HG03521 (cell line): Measurements from ENCODE around the gene SFN.
A peak's percentile ranks its signal among the peaks of the same experiment; 100 is the strongest.
"Not testable (repeated sequence)": the region's sequence is repeated elsewhere in the genome, so short reads cannot be mapped to it uniquely, and the experiment has no call there.

ENCODE experiments used
- ATAC-seq: cut with Tn5 transposase; IDR thresholded peaks from one replicate; pipeline ENCODE4 v1.9.1; 2021; ENCODE audit warnings: mild to moderate bottlenecking, moderate library complexity; ENCODE audit not compliant: unreplicated experiment

The SFN gene

GRCh38 chr1:26838474-26839338, 24.2 kb upstream of the SFN start:
- peak; percentile 79 for ATAC-seq

- no peak for ATAC-seq
Measured at GRCh38 chr1:26839339-26839722, 23.6 kb upstream of the SFN start.

DNA sequence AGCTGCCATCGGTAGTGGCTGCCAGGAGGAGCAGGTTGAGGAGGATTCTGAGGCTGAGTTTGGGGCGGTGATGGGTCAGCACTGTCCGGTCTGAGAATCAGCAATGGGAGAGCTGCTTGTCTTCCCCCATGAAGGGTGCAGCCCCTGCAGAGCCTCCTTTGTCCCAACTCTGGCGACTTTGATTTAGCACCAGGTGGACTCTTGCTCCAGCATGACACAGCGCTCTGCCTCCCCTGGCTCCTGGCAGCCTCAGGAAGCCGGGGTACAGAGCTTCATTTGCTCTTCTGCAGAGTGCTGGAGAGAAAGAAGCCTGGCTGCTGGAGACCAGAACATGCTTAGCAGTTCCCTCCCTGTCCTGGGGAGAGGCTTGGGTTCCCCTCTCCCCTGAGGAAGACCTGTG, 23.2 kb upstream of the SFN start:
- no peak for ATAC-seq

DNA sequence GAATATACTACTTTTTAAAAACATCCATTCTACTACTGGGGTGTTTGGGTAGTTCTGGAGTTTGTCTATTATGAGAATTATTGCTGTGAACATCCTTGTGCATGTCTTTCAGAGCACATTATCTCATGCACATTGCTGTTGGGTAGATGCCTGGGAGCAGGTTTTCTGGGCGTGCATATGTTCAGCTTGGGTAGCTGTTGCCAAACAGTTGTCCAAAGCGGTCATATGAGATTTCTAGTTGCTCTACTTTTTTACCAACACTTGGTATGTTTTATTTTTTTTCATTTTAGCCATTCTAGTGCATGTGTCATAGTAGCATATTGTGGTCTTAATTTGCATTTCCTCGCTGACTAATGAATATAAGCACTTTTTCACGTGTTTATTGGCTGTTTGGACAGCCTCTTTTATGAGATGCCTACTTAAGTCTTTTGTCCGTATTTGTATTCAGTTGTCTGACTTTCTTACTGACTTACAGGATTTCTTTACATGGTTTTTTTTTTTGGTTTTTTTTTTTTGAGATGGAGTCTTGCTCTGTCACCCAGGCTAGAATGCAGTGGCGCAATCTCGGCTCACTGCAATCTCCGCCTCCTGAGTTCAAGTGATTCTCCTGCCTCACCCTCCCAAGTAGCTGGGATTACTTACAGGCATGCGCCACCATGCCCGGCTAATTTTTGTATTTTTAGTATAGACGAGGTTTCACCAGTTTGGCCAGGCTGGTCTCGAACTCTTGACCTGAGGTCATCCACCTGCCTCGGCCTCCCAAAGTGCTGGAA, 18.3 kb upstream of the SFN start:
- ATAC-seq: no peak

GRCh38 chr1:26847826-26848225, 15.1 kb upstream of the SFN start:
- ATAC-seq: not testable (repeated sequence)

DNA sequence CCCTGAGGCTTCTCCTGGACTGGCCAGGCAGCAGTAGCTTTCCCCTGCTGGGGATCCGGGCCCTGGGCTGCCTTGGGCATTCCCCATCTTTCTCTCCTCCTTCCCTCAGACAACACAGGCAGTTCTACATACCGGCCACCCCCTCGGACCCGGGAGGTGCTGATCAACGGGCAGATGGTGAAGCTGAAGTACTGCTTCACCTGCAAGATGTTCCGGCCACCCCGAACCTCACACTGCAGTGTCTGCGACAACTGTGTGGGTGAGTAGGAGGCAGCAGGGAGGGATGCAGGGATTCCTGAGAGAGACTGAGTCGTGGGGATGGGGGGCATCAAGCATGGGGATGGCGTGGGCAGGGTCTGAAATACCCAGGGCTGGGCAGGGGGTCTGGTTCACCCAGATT, 14.4 kb upstream of the SFN start:
- ATAC-seq: no peak

DNA sequence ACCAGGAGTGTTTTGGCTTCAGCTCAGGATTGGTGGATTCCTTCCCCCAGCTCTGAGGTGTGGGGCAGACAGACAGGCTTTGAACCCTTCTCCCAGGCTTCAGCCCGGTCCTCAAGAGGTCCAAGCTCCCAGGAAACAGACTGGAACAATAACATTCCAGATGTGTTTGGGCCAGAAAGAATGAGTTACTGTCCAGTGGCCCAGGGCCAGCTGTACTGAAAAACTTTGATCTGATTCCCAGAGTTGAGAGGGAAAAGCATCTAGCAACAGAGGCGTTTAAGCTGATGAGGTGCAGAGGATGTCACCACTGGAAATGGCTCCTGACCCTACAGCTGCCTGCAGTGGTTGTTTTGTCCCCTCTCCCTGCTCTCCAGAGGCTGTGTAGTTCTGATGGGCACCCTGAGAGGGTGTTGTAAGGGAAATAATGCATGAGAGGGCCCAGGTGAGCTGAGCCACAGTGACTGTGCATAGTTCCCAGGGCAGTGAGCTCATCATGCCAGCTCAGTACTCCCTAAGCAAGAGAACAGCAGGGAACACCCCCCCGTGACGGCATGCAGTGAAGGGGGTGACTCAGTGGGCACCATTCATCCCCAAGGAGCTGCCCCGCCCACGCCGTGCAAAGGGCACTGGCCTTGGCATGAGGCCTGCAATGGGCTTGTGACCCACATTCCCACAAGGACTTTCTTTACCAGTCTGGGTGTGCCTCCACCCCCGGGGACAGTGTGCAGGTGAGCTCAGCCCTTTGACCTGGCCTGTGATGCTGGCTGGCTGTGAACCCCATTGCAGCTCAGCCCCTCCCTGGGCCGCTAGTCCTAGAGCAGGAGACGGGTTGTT, 13.8 kb upstream of the SFN start:
- ATAC-seq: no peak

- ATAC-seq: no peak
Measured at GRCh38 chr1:26851106-26851684, 11.8 kb upstream of the SFN start.

DNA sequence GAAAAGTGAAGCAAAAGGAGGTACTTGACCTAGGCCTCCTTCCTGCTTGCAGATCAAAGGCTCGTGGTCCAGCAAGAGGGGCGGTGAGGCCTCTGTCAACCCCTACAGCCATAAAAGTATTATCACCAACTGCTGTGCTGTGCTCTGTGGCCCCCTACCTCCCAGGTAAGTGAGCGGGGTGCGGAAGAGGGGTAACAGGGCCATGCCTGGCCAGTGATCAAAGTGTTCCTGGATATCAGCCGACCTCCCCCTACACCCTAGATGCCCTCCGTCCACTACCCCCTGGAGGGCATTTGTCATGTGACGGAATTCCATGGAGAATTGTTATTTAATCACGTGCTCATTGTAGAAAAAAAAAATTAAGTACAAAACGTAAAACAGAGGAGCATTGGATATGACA, 10.2 kb upstream of the SFN start:
- no peak for ATAC-seq

- no peak for ATAC-seq
Measured at GRCh38 chr1:26853156-26853555, 9.8 kb upstream of the SFN start.

DNA sequence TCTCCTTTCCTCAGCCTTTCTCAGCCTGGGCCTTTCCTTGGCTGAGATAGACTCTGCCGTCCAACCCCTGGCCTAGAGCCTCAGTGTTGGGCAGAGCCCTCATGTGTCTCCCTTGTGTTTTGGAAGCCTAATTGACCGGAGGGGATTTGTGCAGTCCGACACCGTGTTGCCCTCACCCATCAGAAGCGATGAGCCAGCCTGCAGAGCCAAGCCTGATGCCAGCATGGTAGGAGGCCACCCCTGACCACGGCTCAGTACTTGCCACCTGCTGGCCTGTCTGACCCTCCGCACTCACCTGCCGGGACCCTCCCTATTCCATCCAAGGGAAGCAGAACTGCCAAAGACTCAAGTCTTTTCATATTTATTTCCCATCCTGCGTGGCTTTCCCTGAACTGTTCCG, 9.3 kb upstream of the SFN start:
- ATAC-seq: no peak

GRCh38 chr1:26854906-26855305, 8.0 kb upstream of the SFN start:
- no peak for ATAC-seq

DNA sequence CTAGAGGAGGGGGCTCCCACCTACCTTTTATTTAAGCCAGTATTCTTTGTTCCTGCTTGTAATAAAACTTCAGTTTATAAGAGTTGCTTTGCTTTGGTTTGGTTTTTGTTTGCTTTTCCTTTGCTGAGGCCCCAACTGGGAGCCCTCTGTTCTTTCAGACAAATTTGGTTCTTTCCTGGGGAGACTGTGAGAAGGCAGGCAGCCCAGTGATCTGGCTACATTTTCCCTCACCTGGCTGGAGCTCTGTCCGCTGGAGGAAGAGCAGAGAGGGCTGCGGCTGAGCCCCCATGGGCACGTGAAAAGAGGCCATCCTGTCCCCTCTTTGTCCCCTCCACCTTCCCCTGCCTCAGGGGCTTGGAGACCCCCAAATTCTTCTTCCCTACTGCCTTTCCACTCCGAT, 7.3 kb upstream of the SFN start:
- ATAC-seq: no peak

DNA sequence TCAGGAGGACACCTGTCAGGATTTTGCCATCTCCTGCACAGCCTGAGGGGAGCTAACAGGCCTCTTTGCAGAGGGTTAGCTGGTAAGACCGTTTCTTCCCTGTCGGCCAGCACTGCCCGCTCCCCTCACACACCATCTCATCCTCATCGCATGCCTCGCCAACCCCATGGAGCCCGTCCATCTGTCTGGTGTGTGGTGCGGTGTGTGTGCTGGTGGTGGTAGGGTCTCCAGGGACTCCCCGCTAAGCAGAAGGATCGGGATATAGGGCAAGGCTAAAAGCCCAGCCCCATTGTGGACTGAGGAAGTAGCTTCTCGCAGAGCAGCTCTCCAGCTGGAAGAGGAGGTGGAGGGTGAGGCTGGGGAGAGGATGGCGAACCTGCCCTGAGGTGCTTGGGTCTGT, 6.8 kb upstream of the SFN start:
- no peak for ATAC-seq

GRCh38 chr1:26856604-26857469, 6.1 kb upstream of the SFN start:
- no peak for ATAC-seq

DNA sequence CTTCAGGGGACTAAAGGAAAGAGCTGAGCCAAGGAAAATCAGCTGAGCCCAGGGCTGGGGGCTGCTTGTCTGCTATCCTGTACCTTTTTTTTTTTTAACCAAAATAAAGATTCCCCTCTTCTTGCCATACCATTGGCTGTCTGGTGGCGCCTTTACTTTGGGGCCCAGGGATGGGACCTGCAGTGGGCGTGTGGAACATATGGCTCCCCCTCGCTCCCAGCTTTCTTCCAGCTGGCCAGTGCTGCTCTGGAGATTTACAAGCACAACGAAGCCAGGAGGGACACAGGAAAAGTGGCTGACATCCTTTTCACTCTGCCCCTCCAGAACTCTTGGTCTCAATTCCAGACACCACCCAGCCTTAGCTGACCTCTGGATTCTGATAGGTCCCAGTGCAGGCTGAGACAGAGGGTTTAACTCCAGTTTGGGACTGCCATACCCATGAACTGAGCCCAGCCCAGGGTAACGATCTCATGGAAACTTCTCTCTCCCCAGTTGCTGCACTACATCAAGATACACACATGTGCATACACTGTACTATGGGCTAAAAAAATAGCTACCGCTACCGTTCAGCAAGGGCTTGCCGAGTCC, 5.4 kb upstream of the SFN start:
- no peak for ATAC-seq

- ATAC-seq: no peak
Measured at GRCh38 chr1:26858160-26858559, 4.8 kb upstream of the SFN start.

- ATAC-seq: no peak
Measured at GRCh38 chr1:26858891-26859640, 3.9 kb upstream of the SFN start.

GRCh38 chr1:26861286-26861701, 1.7 kb upstream of the SFN start:
- ATAC-seq: no peak
